Epithelial cell of proximal tubule (primary cell): ENCODE data around the gene CBX6. TPM values are rescaled to one million over a fixed set of nuclear protein-coding genes. Genes with fewer than 3 reads are reported as not detected.

Source experiments
- DNase-seq: peaks from one replicate; pipeline ENCODE4 v3.0.0-alpha.2; 2011; ENCODE audit warnings: low read depth
- H3K4me3 ChIP-seq: 2 replicates; pipeline ENCODE4 v1.5.1; 2011; ENCODE audit warnings: low read depth, mild to moderate bottlenecking, low read length
- CTCF ChIP-seq: conservative IDR thresholded peaks from 2 replicates; pipeline ENCODE4 v1.5.1; 2012; ENCODE audit warnings: low read depth, mild to moderate bottlenecking, low read length
- total RNA-seq: library from RNA; depleted of rRNA; stranded (reverse); fragments of >200 nt; gene quantifications from 2 replicates; pipeline ENCODE4 v1.2.3, GENCODE V29; 2015

The CBX6 gene
- total RNA-seq, 1 donor from 2014 or later: 36.7 TPM

DNA sequence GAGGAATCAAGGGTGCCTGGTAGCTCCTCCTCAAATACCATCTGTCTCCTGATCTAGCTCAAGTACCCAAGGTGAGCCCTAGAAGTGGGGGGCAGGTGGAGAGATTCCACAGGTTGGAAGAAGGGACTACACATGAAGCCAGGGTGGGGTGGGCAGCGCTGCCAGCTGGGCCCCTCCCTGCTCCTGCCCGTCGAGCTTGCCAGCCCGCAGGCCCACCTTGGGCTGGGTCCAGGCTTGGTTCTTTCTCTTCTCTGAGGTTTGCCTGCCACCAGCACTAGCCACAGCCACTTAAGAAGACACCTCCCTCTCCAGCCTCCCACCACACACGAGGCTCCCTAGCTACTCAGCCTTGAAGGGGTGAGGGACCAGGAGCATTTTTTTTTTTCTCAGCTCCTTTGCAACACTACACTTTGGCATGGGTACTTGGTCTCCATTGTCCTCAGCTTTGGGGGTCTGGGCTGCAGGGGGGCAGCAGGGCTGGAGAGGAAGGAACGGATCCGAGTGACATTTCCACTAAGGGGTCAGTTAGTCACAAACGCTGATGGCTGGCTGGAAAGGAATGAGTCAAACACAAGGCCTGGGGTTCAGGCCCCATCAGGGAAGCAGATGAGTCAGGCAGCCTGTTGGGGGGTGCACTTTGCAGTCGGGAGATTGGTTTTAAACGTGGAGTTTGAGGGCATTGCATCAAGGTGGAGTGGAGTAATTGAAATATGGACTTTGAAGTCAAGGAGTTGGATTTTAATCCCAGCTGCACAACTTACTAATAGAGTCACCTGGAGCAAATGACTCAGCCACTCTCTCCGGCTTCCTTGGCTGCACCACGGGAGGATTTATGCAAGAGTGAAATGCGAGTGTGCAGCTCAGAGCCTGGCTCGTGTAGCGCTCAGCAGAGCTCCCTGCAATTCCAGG, 20.8 kb downstream of the CBX6 start:
- DNase-seq: peak; percentile 74
- no peak overlapping the region for H3K4me3 ChIP-seq
- no peak for TF ChIP-seq CTCF

DNA sequence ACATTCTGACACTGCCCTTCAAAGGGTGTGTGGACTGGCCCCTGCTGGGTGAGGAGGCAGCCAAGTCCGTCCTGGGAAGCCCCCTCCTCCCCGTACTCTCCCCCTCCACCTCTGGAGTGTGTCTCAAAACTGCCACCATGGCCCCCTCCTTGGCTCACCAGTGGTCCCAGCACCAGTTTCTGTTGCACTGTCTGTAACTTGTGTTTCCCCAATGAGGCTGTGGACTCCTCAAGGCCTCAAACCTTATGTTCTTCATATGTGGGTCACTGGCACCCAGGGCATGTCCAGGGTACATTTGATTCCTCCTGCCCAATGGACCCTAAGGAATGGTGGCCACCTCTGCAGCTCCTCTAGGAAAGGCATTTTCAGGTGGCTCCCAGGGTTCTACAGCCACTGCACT, 21.6 kb downstream of the CBX6 start:
- TF ChIP-seq CTCF: no peak
- no peak for DNase-seq

DNA sequence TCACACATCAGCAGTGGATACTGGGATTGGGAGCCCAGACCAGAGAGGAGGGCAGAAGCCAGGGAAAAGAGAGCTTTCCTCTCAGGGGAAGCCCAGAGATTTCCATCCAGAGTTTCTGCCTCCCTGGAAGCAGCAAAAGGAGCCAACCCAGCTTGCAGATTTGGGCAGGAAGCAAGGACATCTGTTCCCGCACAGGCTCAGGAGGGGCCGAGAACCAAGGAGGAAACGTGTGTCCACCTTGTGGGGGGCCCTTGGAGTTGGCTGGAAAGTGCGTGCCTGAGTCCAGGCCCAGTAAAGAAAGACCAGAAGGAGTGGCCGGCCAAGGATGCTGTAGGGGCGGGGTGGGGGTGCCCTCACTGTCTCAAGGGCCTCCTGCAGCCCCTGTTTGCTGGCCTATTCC, 22.2 kb downstream of the CBX6 start:
- DNase-seq: no peak
- TF ChIP-seq CTCF: no peak
- no peak overlapping the region for H3K4me3 ChIP-seq

More for the DNA sequence above, 21.6 kb downstream of the CBX6 start:
- H3K4me3 ChIP-seq: no peak overlapping the region

DNA sequence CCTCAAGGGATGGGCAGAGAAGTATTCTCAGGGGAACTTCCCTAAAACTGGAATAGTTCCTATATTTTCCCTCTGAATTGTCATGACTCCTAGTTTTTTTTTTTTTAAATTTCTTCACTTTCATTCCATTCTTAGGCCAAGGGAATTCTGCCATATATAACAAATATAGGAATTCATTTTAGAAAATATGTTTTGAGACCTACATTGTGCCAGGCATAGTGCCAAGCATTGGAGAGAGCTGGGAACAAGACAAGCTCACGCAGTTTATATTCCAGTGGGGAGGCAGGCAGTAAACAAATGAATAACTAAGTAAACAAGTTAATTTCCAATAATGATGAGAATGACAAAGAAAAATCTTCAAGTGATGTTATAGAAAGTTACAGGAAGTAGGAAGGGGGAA, 25.6 kb downstream of the CBX6 start:
- no peak overlapping the region for H3K4me3 ChIP-seq
- no peak for DNase-seq
- TF ChIP-seq CTCF: no peak

DNA sequence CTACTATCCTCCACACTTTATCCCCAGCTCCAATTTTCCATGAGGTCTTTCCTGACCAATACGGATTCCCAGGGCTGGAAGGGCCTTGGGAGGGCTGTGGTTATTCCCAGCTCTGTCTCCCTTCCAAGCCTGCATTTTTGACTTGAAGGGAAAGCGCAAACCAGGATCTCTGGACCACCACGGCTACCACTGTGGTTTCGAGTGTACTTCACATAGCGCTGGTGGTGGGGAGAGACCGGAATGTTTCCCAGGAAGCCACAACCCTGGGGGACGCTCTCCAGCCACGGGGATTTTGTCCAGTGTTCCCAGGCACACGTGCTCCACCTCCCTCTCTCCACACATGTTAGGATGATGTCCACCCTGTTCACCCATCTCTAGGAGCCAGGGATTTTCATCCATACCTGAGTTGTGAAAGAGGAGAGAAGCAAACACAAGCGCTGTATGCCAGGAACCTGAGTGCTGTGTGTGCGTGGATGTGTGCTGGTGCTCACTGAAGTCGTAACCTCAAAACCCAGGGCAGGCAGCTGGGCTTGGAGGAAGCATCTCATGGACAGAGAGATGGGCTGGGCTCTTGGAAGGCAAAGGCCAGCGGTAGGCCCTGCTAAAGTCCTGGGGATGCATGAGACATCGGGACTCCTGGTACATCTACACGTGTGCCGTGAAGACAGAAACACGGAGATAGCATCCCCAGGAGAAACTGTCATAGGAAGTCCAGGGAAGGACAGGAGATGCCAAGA, 26.8 kb downstream of the CBX6 start:
- no peak overlapping the region for H3K4me3 ChIP-seq
- TF ChIP-seq CTCF: no peak
- DNase-seq: no peak

GRCh38 chr22:38844315-38845003, 27.6 kb downstream of the CBX6 start:
- no peak for TF ChIP-seq CTCF
- H3K4me3 ChIP-seq: peak overlapping the region; percentile 37
- no peak for DNase-seq
